ENCODE results near the gene PPP1R12A. TPM values are rescaled to one million over a fixed set of nuclear protein-coding genes. Genes with fewer than 3 reads are reported as not detected.

PPP1R12A gene
- total RNA-seq, 1 experiment from 2014 or later, result 39.7 TPM

DNA sequence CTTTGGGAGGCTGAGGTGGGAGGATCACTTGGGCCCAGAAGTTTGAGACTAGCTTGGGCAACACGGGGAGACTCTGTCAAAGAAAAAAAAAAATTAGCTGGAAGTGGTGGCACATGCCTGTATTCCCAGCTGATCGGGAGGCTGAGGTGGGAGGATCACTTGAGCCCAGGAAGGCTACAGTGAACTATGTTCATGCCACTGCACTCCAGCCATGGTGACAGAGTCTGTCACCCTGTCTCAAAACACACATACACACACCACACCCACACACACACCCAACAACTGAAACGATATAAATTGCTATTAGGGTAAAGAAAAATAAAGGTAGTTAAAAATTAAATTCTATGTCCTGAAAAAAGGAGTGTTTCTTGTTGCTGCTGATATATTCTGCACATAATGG is 7.9 kb downstream of the PPP1R12A start:
- DNase-seq, result no peak
- no peaks in the 10 kb centered on the region for H3K27me3 ChIP-seq (ENCODE audit: control insufficient read depth, insufficient read depth, low read length)
- no peak overlapping the region for H3K4me3 ChIP-seq (ENCODE audit: insufficient read depth, low read depth, low read length)
- no peaks in the 10 kb centered on the region for H3K36me3 ChIP-seq (replicated peaks; ENCODE audit: control insufficient read depth, insufficient read depth, low read length)

DNA sequence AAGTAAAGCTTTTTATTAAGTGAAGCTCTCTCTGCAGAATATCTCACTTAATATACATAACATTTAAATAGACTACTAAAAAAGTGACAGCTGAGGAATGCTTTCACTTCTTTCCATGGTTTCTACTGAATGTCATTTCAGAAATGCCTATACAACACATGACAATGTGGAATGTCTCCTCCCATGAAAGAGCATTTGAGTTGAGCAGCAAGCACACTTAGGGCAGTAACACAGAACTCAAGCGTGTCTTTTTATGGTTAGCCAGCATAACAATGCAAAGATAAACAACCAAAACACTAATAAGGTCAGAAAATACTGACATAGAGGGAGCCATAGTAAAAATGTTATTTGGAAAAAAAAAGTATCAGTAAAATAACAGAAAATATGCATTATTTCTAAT is 9.4 kb downstream of the PPP1R12A start:
- Histone ChIP-seq H3K4me3 (ENCODE audit: insufficient read depth, low read depth, low read length) (no peak overlapping the region), H3K27me3 (ENCODE audit: control insufficient read depth, insufficient read depth, low read length) (no peaks in the 10 kb centered on the region), H3K36me3 (replicated peaks; ENCODE audit: control insufficient read depth, insufficient read depth, low read length) (no peaks in the 10 kb centered on the region)
- DNase-seq, result no peak

DNA sequence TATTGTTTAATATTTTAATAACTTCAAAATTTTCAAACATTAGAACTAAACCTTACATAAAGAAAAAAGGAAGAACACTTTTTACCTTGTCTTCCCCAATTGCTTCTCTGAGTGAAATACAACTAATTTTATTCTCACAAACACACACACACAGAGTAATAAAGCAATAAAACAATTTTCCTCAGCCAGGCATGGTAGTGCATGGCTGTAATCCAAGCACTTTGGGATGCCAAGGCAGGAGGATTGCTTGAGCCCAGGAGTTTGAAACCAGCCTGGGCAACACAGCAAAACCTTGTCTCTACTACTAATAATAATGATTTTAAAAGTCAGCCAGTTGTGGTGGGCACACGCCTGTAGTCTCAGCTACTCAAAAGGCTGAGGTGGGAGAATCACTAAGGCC is 13.1 kb downstream of the PPP1R12A start:
- H3K27me3 ChIP-seq (ENCODE audit: control insufficient read depth, insufficient read depth, low read length), result no peaks in the 10 kb centered on the region
- DNase-seq, result no peak
- no peaks in the 10 kb centered on the region for H3K36me3 ChIP-seq (replicated peaks; ENCODE audit: control insufficient read depth, insufficient read depth, low read length)
- no peak overlapping the region for H3K4me3 ChIP-seq (ENCODE audit: insufficient read depth, low read depth, low read length)

- no peak for DNase-seq
- Histone ChIP-seq H3K4me3 (ENCODE audit: insufficient read depth, low read depth, low read length) (no peak overlapping the region), H3K27me3 (ENCODE audit: control insufficient read depth, insufficient read depth, low read length) (no peaks in the 10 kb centered on the region), H3K36me3 (replicated peaks; ENCODE audit: control insufficient read depth, insufficient read depth, low read length) (no peaks in the 10 kb centered on the region)
Measured at GRCh38 chr12:79920421-79921238, 14.3 kb downstream of the PPP1R12A start.

- Histone ChIP-seq H3K4me3 (ENCODE audit: insufficient read depth, low read depth, low read length) (no peak overlapping the region), H3K27me3 (ENCODE audit: control insufficient read depth, insufficient read depth, low read length) (no peaks in the 10 kb centered on the region), H3K36me3 (replicated peaks; ENCODE audit: control insufficient read depth, insufficient read depth, low read length) (no peaks in the 10 kb centered on the region)
- no peak for DNase-seq
Measured at GRCh38 chr12:79919762-79920161, 15.1 kb downstream of the PPP1R12A start.

GRCh38 chr12:79916826-79917225 is 18.1 kb downstream of the PPP1R12A start:
- DNase-seq, result no peak
- H3K4me3 ChIP-seq (ENCODE audit: insufficient read depth, low read depth, low read length), result no peak overlapping the region
- H3K36me3 ChIP-seq (replicated peaks; ENCODE audit: control insufficient read depth, insufficient read depth, low read length), result no peaks in the 10 kb centered on the region
- no peaks in the 10 kb centered on the region for H3K27me3 ChIP-seq (ENCODE audit: control insufficient read depth, insufficient read depth, low read length)

GRCh38 chr12:79911889-79912656 is 22.8 kb downstream of the PPP1R12A start:
- DNase-seq, result no peak
- Histone ChIP-seq H3K36me3 (replicated peaks; ENCODE audit: control insufficient read depth, insufficient read depth, low read length) (no peaks in the 10 kb centered on the region), H3K27me3 (ENCODE audit: control insufficient read depth, insufficient read depth, low read length) (no peaks in the 10 kb centered on the region), H3K4me3 (ENCODE audit: insufficient read depth, low read depth, low read length) (no peak overlapping the region)

DNA sequence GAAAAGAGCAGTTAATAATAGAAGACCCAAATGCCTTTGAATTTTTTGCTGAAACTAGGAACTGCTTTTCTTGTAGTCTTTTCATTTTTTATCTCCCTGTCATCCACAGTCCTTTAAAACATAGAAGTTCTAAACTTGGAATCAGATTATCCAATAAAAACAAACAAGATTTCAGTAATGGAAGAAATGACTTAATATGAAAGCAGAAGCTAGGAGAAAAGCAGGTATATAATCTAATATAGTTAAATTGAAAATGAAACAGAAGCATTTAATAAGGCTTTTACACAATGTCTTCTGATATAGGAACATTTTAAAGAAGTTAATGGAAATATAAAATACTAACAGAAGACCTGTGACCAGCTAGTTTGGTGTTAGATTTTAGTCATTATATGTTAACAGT is 26.5 kb downstream of the PPP1R12A start:
- no peak overlapping the region for H3K4me3 ChIP-seq (ENCODE audit: insufficient read depth, low read depth, low read length)
- no peaks in the 10 kb centered on the region for H3K36me3 ChIP-seq (replicated peaks; ENCODE audit: control insufficient read depth, insufficient read depth, low read length)
- DNase-seq, result no peak
- H3K27me3 ChIP-seq (ENCODE audit: control insufficient read depth, insufficient read depth, low read length), result no peaks in the 10 kb centered on the region

- no peak for DNase-seq
- no peaks in the 10 kb centered on the region for H3K36me3 ChIP-seq (replicated peaks; ENCODE audit: control insufficient read depth, insufficient read depth, low read length)
- H3K4me3 ChIP-seq (ENCODE audit: insufficient read depth, low read depth, low read length), result no peak overlapping the region
- H3K27me3 ChIP-seq (ENCODE audit: control insufficient read depth, insufficient read depth, low read length), result no peaks in the 10 kb centered on the region
Measured at GRCh38 chr12:79901506-79901905, 33.4 kb downstream of the PPP1R12A start.

DNA sequence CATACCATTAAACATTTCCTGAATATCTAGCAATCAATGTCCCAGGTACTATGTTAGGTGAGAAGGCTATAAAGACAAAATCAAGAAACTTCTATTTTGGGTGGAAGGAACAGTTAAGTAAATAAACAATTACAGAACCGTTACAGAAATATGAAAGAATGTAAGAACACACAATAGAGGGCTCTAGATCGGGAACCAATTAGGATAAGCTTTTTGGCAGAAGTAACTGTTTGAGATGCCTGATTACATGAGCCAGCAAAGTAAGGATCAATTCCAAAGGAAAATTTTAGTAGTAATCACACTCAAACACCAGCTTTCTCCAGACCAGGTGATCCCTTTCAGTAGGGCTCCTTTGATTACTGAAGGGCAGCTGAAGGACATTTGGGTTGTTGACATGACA is 33.9 kb downstream of the PPP1R12A start:
- Histone ChIP-seq H3K27me3 (ENCODE audit: control insufficient read depth, insufficient read depth, low read length) (no peaks in the 10 kb centered on the region), H3K4me3 (ENCODE audit: insufficient read depth, low read depth, low read length) (no peak overlapping the region), H3K36me3 (replicated peaks; ENCODE audit: control insufficient read depth, insufficient read depth, low read length) (no peaks in the 10 kb centered on the region)
- DNase-seq, result no peak

DNA sequence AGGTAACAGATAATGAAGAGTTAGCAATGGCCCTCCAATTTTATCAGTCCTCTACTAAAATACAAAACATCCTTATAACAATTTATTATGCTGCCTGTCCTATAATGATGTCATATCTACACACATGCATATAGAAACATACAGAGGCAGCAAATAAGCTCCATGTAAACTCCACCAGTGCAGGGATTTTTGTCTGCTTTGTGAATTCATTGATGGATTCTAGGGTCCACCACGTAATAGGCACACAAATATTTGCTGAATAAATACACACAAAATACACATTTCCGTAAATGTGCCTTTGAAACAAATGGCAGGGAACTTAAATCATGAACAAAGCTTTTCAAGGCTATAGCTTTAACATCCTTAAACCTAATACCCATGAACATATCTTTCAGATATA is 34.7 kb downstream of the PPP1R12A start:
- H3K27me3 ChIP-seq (ENCODE audit: control insufficient read depth, insufficient read depth, low read length), result no peaks in the 10 kb centered on the region
- H3K4me3 ChIP-seq (ENCODE audit: insufficient read depth, low read depth, low read length), result no peak overlapping the region
- no peak for DNase-seq
- H3K36me3 ChIP-seq (replicated peaks; ENCODE audit: control insufficient read depth, insufficient read depth, low read length), result no peaks in the 10 kb centered on the region

- Histone ChIP-seq H3K36me3 (replicated peaks; ENCODE audit: control insufficient read depth, insufficient read depth, low read length) (no peaks in the 10 kb centered on the region), H3K4me3 (ENCODE audit: insufficient read depth, low read depth, low read length) (no peak overlapping the region), H3K27me3 (ENCODE audit: control insufficient read depth, insufficient read depth, low read length) (no peaks in the 10 kb centered on the region)
- peak; percentile 4 for DNase-seq
Measured at GRCh38 chr12:79897617-79898016, 37.3 kb downstream of the PPP1R12A start.

- Histone ChIP-seq H3K36me3 (replicated peaks; ENCODE audit: control insufficient read depth, insufficient read depth, low read length) (no peaks in the 10 kb centered on the region), H3K4me3 (ENCODE audit: insufficient read depth, low read depth, low read length) (no peak overlapping the region), H3K27me3 (ENCODE audit: control insufficient read depth, insufficient read depth, low read length) (no peaks in the 10 kb centered on the region)
- no peak for DNase-seq
Measured at GRCh38 chr12:79895804-79896203, 39.1 kb downstream of the PPP1R12A start.

DNA sequence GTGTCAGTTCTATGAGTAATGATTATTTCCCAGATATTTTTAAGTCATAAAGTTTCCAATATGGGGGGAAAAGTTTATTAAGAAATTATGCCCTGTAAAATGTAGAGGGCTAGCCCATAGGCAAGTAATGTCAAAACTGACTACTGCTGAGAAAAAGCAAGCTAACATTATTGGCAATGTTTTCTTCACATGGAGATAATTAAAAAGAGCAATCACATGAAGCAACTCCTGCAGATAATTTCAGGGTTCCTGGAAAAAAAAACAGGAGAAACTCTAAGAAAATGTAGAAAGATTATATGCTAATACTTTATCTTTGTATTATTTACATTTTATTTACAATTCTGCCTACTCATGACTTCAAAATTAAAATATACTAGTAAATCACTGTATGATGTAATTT is 39.8 kb downstream of the PPP1R12A start:
- H3K27me3 ChIP-seq (ENCODE audit: control insufficient read depth, insufficient read depth, low read length), result no peaks in the 10 kb centered on the region
- no peak for DNase-seq
- no peak overlapping the region for H3K4me3 ChIP-seq (ENCODE audit: insufficient read depth, low read depth, low read length)
- no peaks in the 10 kb centered on the region for H3K36me3 ChIP-seq (replicated peaks; ENCODE audit: control insufficient read depth, insufficient read depth, low read length)

- Histone ChIP-seq H3K4me3 (ENCODE audit: insufficient read depth, low read depth, low read length) (no peak overlapping the region), H3K27me3 (ENCODE audit: control insufficient read depth, insufficient read depth, low read length) (no peaks in the 10 kb centered on the region), H3K36me3 (replicated peaks; ENCODE audit: control insufficient read depth, insufficient read depth, low read length) (no peaks in the 10 kb centered on the region)
- DNase-seq, result no peak
Measured at GRCh38 chr12:79891506-79892162, 43.3 kb downstream of the PPP1R12A start.
